Omental fat pad (tissue), 4 donors: ENCODE measurements around the gene SECISBP2L. TPM values are rescaled to one million over a fixed set of nuclear protein-coding genes. Genes with fewer than 3 reads are reported as not detected.

ENCODE experiments used
- ATAC-seq: fragments of 150-250 bp; one replicate; pipeline ENCODE4 v1.9.1; 2016; ENCODE audit warnings: mild to moderate bottlenecking, moderate library complexity; ENCODE audit not compliant: low FRiP score
- DNase-seq: peaks from one replicate; pipeline ENCODE4 v3.0.0-alpha.2; 2019; ENCODE audit warnings: low spot score
- CTCF ChIP-seq, 3 donors: fragments of 450-650 bp; IDR thresholded peaks; one replicate each; pipeline ENCODE4 v1.5.1; 2016 to 2017; ENCODE audit warnings: antibody characterized with exemption in 3 of 3, mild to moderate bottlenecking in 3 of 3, moderate library complexity in 2 of 3
- total RNA-seq, 4 donors: library from RNA; depleted of rRNA; stranded (reverse); fragments of >200 nt; gene quantifications; one replicate each; pipeline ENCODE4 v1.1.0, GENCODE V29; 2016

SECISBP2L gene
- total RNA-seq, 4 donors from 2014 or later, result 31.0 to 56.7 (median 50.0) TPM

- no peak for TF ChIP-seq CTCF (IDR thresholded peaks at IDR 0.05)
- no peak for ATAC-seq
- no peak for DNase-seq
Measured at GRCh38 chr15:49058559-49058958, 12.3 kb upstream of the SECISBP2L start.

- DNase-seq, result no peak
- TF ChIP-seq CTCF (IDR thresholded peaks at IDR 0.05), result no peak
- no peak for ATAC-seq
Measured at GRCh38 chr15:49055630-49056029, 9.4 kb upstream of the SECISBP2L start.

DNA sequence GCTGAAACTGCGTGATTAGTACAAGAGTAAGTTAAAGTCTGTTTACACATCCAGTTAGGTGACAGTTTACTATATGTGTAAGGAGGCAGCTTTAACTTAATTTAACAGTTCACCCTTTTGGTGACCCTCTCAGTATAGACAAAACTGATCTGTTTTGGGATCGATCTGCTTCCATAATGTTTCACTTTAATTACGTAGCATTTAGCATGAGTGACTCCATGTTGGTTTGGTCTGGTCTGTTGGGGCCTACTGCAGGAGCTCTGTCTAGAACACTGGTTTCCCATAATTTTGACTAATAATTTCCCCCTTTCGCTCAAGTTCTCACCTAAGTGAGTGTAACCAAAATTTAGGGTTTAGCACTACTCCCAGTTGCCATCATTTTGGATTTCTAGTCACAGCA is 6.4 kb upstream of the SECISBP2L start:
- no peak for DNase-seq
- no peak for ATAC-seq
- no peak for TF ChIP-seq CTCF (IDR thresholded peaks at IDR 0.05)

GRCh38 chr15:49047456-49047855 is 1.2 kb upstream of the SECISBP2L start:
- ATAC-seq (no peak), DNase-seq (no peak)
- no peak for TF ChIP-seq CTCF (IDR thresholded peaks at IDR 0.05)

DNA sequence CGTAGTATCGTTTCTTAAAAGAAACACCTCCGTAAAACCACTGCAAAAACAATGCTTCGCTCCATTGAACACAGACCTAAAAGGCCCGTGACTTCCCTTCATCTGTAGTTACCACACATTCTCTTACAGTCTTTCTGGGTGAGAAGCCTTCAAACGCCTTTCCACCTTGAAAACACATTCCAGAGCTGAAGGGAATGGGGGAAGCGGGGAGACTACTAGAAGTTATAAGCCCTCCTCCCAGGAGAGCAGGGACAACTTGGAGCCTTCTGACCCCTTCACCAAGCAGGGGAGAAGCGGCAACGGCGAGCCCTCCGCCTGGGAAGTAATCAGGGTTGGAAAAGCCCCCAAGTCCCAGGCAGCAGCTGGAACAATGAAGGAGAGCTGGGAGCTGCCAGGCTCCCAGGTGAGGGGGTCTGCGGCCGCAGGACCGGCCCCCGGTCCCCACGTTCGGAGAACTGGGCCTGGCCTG is 461 bp downstream of the SECISBP2L start:
- ATAC-seq (peak; percentile 37), DNase-seq (no peak)
- no peak for TF ChIP-seq CTCF (IDR thresholded peaks at IDR 0.05)

DNA sequence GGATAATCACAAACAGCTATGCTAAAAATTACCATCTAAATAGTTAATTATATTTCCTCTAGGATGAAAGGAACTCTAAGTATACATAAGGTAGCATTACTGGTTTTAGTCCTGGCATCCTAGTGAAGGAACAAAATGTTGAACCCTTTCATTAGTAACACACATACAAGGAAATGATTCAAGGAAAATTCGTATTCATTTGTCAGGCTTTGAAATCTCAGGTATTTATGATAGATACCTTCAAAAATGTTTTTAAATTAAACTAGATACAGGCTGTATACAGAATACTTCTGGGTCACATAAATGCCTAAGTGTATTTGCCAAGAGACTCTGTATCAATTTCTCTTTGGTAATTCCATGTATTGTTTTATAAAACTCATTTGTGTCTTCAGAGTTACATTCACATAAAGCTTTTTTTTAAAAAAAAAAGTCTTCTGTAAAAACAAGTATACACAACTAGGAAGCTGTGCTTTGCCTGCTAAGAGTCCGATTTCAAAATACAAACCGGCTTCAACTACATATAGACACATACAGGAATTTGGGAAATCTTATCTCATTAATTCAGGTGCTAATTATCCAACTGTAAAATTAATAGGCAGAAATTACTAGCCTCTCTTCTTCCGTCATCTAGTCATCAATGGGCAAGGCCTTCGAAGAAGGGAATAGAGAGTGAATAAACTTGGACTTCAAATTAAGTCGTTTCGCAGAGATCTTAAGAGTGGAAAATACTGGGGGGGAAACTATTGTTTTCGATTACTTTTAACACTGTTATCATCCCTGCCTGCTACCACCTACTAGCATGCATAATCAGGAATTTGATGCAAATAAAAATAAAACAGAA is 1.3 kb downstream of the SECISBP2L start:
- no peak for TF ChIP-seq CTCF (IDR thresholded peaks at IDR 0.05)
- DNase-seq, result no peak
- no peak for ATAC-seq

DNA sequence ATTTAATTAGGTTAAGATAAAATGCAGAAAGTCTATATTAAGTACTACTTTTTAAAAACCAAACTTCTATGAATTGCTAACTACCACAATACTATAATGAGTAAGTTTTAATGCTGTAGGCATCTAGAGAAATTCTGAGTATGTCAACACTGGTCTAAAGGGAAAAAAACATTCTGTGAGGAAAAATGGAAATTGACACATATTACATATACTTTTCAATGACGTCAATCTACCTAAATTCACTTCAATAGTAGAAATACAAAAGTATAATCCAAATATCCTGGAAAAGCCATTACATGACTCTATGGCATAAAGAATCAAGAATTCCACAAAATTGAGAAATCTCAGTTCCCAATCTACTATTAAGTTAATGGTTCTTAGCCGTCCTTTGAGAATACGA is 2.2 kb downstream of the SECISBP2L start:
- no peak for TF ChIP-seq CTCF (IDR thresholded peaks at IDR 0.05)
- DNase-seq (no peak), ATAC-seq (no peak)
